Globus pallidus (tissue), 1 donor: ENCODE data around the gene GFRA3.
A peak's percentile ranks its signal among the peaks of the same experiment; 100 is the strongest.

Experiments
- DNase-seq: peaks from one replicate; pipeline ENCODE4 v3.0.0-alpha.2; 2015; ENCODE audit warnings: low spot score

Gene GFRA3

DNA sequence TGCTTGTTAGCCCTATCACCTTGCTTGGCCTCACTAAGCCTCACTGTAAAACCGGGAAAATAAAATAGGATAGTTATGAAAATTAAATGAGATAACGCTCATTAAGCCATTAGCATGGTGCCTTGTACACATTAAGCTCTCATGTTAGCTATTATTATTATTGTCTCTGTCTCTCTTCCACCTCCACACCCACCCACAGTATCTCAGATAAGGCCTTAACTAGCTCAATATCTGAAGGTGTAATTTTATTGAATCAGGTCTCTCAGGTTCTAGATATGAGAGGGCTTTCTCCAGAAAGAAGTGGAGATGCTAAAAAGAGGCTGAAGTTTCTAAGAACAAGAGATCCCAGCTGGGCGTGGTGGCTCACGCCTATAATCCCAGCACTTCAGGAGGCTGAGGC, 27.6 kb downstream of the GFRA3 start:
- DNase-seq = no peak

DNA sequence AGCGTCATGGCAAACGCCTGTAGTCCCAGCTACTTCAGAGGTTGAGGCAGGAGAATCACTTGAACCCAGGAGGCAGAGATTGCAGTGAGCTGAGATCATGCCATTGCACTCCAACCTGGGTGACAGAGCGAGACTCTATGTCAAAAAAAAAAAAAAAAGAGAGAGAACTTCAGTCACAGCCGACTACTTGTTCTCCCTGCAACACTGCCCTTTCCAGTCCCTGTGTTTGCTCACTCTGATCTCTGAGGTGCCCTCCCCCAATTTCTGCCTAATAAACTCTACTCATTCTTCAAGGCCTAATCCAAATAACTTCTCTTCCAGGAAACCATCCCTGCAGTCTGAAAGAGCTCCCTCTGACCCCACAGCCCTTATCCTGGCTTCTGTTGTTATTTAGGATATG, 28.1 kb downstream of the GFRA3 start:
- no peak for DNase-seq

GRCh38 chr5:138245717-138246116, 28.7 kb downstream of the GFRA3 start:
- DNase-seq = no peak

DNA sequence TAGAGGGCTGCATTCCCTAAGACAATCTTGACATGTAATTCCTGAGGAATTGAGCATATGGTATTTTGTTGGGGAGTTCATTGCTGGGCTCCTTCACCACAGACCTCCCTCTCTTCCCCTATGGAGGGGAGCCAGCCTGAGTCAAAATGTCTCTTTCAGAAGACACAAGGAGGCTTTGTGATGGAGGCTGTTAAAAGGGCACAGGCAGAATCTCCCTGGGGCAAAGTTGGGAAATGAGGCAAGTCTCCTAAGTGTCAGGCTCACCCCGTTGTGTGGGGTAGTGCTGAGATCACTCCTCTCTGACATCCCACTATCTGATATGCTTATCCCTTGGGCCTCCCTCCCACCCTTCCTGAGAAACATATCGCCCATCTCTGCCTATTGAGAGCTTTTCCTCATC, 30.6 kb downstream of the GFRA3 start:
- peak; percentile 41 for DNase-seq

- no peak for DNase-seq
Observed at GRCh38 chr5:138241688-138242571, 32.5 kb downstream of the GFRA3 start.

- DNase-seq = no peak
Observed at GRCh38 chr5:138240650-138241385, 33.6 kb downstream of the GFRA3 start.

- DNase-seq = no peak
Observed at GRCh38 chr5:138238034-138238433, 36.4 kb downstream of the GFRA3 start.

DNA sequence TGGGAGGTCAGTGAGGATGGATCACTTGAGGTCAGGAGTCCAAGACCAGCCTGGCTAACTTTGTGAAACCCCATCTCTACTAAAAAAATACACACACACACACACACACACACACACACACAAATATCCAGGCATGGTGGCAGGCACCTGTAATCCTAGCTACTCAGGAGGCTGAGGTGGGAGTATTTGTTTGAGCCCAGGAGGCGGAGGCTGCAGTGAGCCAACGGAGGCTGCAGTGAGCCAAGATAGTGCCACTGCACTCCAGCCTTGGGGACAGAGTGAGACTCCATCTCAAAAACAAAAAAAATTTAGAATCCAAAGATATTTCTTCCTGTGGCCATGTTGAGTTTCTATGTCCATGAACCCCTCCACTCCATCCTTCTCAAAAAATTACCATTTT, 39.8 kb downstream of the GFRA3 start:
- no peak for DNase-seq

DNA sequence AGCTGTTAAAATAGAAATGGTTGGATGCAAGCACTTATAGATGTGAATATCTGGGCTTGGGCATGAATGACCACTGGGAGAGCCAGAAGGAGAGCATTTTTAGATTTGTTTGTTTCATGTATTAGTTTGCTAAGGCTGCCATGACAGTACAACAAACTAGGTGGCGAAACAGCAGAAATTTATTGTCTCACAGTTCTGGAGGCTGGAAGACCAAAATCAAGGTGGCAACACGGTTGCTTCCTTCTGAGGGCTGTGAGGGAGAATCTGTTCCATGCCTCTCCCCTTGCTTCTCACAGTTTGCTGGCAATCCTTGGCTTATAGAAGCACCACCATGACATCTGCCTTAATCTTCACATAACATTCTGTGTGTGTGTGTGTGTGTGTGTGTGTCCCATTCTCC, 41.1 kb downstream of the GFRA3 start:
- no peak for DNase-seq

DNA sequence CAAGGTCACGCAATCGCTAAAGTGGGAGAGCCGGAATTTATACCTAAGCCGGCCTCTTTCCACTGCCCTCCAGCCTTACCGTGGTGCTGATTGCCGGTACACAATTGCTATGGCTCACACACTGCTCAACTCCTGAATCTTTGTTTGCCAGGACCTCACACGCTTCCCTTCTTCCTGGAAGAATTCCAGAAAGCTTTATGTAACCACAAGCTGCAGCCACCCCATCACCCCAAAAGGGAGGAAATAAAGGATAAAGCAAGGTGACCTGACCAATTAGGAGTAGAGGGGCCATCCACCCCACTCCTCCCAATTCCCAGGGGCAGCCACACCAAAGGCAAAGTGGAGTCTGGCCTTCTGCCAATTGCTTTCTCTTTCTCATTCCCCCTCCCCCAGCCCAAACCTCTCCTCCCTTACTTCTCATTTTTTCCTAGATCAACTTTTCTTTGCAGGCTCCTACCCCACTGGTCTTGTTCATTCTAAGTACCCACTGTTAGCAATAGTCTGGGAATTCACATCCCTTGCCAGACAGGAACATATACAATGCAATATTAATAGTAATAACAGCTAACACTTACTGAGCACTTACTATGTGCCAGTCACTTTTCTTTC, 43.3 kb downstream of the GFRA3 start:
- no peak for DNase-seq

DNA sequence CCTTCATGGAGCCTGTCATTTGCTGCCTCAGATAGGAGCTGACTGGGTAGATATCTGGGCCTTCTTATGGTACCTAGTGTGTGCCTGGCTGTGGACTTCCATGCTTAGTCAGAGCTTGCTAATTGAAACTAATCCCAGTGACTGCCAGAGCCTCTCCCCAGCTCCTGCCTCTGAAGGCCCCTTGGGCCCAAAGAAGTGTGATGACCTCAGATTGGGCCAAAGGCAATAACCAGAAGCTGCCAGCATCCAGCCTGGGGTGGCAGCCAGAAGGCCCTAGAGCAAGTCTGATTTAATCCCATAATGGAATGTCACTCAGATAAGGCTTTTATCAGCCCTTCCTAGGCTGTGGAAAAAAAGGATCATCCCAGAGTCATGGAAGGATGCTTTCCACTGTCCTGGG, 44.2 kb downstream of the GFRA3 start:
- DNase-seq = no peak

DNA sequence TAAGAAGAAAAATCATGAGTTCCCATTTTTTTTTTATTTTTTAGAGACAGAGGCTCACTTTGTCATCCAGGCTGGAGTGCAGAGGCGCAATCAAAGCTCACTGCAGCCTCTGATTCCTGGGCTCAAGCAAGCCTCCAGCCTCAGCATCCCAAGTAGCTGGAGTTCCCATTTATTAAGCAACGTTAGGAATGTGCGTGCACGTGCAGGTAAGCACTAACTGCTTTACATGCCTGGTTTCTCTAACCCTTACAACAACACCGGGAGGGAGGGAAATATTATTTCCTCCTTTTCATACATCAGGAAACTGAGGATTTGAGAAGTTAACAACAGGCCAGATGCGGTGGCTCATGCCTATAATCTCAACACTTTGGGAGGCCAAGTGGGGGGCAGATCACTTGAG, 45.0 kb downstream of the GFRA3 start:
- no peak for DNase-seq

DNA sequence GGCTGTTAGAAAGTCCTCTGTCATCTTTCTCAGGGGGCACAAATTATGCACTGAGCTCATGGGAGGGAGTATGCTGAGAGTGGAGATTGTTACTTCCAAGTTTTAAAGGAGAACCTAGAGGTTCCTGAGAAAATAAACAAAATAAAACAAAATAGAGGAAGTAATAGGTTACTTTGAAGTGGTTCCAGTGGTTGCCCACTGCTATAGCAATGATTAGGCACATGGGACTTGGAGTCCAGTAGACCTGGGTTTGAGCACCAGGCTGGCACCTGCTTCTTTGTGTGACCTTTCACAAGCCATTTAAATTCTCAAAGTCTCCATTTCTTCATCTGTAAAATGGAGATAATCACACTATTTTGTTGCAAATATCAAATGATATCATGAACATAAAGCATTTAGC, 47.5 kb downstream of the GFRA3 start:
- no peak for DNase-seq

DNA sequence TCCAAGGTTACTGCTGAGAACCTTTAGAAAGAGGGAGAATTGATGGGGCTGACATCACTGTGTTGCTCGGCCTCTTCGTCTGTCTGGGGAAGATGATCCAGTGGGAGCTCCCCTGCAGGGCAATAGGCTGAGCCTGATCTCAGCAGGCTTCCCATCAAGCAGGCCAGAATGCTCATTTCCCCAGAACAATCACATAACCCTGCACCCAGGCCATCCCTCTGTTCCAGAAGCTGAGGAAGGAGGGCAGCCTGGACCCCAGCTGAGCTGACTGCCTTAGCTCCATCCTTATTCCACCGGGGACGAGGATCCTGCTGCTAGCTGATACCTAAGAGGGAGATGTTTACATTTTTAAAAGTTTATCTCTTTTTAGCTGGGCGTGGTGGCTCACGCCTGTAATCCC, 49.7 kb downstream of the GFRA3 start:
- DNase-seq = no peak

- DNase-seq = no peak
Observed at GRCh38 chr5:138223532-138223931, 50.9 kb downstream of the GFRA3 start.

DNA sequence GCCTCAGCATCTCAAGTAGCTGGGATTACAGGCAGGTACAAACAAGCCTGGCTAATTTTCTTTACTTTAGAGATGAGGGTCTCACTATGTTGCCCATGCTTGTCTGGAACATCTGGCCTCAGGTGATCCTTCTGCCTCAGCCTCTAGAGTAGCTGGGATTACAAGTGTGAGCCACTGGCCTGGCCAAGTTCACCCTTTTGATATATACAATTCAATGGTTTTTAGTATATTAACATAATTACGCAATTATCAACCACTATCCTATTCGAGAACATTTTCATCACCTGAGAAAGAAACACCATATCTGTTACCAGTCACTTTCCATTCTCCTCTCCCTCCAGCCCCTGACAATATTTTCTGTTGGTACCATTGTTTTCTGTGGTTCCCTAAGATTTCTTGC, 57.6 kb downstream of the GFRA3 start:
- no peak for DNase-seq

- peak; percentile 98 for DNase-seq
Observed at GRCh38 chr5:138213161-138214029, 61.0 kb downstream of the GFRA3 start, which contains the start of gene CDC23. Gene CDC23 (minus strand): TSS chr5:138213323. CDS start chr5:138213312, 11 bp downstream.

DNA sequence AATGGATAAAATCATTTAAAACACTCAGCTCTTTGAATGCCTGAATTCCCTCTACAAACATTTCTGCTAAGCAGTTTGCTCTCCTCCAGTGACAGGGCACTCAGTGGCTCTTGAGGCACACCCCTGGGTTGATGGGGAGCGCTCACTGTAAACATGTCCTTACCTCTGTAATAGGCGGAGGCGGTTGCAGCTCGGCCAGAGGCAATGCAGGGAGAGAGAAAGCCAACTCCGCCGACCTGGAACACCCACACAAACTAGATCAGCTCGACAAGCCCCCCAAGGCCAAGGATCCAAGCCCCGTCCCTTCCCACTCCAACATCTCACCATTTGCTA, 61.6 kb downstream of the GFRA3 start:
- no peak for DNase-seq

GRCh38 chr5:138210985-138211384, 63.4 kb downstream of the GFRA3 start:
- DNase-seq = no peak
